Effector CD8-positive, alpha-beta T cell (primary cell): ENCODE results near the gene RNF213.
"Not testable (repeated sequence)": the region's sequence is repeated elsewhere in the genome, so short reads cannot be mapped to it uniquely, and the experiment has no call there.

Source experiments
- DNase-seq: peaks from one replicate; lab custom pipeline; 2025; lab: John Stamatoyannopoulos, UW

Gene RNF213

DNA sequence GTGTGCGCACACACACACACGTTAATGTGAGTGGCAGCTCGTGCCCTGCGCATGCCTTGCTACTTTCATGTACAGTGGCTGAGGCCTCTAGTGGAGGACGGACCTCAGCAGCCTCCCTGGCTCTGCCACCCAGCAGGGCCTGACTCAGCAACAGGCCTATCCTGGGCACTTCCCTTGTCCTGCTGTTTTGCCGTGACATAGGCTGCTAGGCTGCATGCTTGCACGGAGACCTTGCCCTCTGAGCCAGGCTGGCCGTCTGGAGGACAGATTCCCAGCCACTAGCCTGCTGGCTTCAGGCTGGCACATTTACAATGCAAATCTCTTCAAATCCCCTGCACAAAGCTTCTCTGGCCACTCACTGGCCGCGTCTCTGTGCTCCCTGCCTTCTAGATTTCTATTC lies 9.5 kb downstream of the RNF213 start:
- DNase-seq = no peak

DNA sequence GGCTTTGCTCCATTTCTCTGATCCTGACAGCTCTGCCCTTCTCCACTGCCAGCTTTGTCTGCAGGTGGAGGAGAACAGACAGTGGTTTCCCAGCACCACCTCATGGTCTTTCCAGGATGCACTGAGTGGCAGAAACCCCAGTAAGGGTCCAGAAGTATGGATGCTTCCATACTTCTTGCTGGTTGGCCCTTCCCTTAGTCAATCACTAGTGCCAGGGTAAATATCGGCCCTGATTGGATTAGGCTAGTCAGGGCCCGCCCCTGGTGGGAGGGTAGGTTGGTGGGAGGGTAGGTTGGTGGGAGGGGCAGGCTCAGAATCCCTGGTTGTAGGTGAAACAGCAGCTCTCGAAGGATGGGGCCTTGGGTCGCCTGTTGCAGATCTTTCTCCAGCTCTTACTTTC lies 10.2 kb downstream of the RNF213 start:
- peak; percentile 27 for DNase-seq

DNA sequence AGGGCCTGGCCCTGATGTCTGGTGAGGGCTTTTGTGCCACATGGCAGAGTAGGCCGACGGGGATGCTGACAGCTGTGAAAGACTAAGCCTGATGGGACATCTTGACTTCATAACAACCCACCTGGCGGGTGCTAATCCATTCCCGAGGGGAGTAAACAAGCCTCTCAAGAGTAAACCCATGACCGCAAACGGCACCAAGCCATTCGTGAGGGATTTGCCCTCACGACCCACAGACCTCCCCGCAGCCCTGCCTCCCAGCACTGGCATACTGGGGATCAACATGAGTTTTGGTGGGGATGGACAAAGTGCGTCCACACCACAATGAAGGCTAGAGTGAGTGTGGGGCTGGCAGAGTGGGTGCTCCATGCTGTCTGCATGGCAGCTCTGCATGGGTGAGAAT lies 11.7 kb downstream of the RNF213 start:
- DNase-seq = no peak

DNA sequence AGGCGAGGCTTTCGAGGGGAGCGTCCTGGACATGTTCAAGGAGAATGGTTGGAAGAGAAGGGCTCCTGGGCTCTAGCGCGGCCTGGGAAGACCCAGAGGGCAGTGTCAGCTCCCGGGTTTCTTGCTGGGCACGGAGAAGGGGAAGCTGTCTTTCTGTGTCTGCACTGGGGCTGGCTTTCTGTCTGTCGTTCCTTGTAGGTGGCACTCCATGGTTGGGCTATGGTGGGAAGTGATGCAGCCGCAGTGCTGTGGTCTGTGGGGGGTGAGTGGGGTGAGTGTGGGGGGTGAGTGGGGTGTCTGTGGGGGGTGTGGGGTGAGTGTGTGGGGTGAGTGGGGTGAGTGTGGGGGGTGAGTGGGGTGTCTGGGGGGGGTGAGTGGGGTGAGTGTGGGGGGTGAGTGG lies 13.7 kb downstream of the RNF213 start:
- DNase-seq = no peak

DNA sequence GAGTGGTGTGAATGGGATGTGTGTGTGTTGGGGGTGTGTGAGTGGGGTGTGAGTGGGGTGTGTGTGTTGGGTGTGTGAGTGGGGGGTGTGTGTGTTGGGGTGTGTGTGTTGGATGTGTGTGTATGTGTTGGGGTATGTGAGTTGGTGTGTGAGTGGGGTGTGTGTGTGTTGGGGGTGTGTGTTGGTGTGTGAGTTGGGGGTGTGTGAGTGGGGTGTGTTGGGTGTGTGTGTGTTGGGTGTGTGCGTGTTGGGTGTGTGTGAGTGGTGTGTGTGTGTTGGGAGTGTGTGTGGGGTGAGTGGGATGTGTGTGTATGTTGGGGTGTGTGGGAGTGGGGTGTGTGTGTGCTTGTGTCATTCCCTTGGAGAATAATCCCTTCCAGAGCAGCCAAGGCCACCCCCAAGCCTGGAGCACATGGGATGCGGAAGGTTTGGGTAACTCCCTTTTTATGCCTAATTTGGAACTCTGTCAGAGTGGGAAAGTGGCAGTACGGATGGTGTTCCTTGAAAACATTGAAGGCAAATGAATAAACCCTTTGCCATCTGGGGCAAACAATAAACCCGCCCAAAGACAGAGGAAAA lies 14.3 kb downstream of the RNF213 start:
- DNase-seq = no peak

DNA sequence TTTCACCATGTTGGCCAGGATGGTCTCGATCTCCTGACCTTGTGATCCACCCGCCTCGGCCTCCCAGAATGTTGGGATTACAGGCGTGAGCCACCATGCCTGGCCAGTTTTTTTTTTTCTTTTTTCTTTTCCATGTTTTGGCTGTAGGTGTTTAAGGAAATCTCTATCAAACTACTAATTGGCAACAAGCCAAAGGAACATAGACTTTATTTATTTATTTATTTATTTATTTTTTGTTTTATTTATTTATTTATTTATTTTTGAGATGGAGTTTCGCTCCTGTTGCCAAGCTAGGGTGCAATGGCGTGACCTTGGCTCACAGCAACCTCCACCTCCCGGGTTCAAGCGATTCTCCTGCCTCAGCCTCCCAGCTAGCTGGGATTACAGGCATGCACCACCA lies 15.2 kb downstream of the RNF213 start:
- not testable (repeated sequence) for DNase-seq

DNA sequence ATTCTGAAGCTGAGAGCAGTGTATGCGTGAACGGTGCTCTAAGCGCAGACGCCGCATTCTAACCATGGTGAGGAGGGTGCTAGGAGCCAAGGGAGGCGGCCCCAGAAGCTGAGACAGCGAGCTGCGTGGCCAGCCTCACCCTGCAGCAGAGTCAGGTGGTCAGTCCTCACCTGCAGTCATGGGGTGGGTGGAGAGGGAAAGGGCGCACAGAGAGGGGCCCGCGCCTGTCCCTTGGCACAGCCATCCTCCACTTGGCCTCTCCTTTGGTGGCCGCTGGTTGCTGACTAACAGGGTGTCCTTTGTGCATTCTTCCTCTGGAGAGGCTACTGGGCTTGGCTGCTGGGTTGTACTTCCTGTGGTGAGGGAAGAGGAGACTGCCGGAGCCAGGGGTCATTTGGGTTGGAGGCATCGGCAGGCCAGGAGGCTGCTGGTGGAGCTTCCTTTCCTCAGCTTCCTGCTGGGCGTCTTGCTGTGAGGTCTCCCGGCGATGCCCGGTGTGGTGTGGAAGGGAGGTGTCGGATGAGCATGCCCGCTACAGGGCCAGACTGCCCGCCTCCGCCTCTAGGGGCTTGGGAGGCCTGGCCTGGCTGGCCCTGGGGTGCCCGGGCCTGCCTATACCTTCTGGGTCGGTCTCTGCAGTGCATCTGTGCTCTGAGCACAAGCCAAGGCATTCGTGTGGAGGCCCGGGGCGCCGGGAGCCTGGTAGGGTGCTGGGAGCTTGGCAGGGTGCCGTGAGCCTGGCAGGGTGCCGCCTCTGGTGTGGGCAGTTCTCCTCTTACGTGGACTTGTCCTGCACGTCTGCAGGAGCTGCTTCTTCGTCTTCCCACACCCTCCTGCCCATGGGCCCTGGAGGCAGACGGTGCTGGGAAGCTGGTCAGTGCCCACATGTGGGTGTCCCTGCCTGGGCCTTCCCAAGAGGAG lies 17.4 kb downstream of the RNF213 start:
- no peak for DNase-seq

DNA sequence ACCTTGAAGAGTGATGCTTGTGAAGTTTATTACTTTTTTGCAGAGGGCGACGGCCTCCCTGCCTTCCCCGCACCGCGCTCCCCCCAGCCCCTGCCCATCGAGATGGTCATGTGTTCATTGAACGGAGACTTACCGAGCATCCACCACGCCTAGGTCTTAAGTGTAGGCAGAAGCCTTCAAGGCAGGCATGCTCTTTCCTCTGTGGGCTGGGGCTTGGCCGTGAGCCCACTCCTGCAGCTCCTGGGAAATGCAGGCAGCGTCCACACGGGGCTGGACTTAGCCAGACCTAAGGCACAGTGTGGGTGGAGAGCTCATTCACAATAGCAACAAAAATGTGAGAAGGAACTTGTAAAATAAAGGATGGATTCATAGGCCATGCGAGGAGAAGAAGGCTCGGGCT lies 19.2 kb downstream of the RNF213 start:
- no peak for DNase-seq

DNA sequence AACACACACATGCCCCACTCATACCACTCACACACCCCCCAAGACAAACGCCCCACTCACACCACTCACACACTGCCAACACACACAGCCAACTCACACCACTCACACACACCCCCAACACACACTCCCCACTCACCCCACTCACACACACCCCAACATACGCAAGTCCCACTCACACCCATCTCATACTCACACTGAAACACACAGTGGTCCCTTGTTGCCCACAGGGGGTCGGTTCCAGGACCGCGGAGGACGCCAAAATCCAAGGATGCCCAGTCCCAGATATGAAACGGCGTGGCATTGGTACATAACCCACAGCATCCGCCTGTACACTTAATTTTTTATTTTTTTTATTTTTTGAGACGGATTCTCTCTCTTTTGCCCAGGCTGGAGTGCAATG lies 20.9 kb downstream of the RNF213 start:
- no peak for DNase-seq

DNA sequence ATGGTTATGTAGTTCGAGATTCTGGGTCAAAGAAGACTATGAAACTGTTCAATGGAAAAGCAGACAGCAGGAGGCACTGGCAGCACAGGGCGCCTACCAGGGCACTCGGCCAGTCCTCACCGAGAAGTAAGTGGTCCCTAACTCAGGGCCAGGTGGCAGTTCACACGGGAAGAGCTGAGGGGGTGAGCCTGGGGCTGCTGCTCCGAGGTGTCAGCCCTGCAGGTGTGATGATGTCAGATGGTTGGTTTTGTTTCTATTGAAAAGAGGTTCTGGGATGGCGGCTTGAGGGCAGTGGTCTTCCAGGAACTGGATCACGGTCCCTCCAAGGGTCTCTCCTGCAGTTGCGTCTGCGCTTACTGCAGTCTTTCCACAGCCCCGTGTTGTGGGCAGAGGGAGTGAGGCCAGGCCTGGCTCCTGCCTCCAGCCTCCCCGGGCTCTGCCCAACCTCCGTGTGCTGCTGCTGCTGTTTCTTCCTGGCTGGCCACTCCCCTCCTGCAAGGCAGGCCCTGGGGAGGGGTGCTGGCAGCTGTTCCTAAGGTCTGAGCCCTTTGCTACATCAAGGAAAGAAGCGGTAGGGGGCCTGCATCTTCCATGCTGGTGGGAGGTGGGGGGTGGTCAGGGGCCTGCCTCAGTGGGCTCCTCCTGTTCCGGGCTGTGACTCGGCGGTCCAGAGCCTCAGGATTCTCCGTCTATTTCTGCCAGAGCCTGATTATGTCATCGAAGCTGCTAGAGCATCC lies 22.6 kb downstream of the RNF213 start:
- no peak for DNase-seq

DNA sequence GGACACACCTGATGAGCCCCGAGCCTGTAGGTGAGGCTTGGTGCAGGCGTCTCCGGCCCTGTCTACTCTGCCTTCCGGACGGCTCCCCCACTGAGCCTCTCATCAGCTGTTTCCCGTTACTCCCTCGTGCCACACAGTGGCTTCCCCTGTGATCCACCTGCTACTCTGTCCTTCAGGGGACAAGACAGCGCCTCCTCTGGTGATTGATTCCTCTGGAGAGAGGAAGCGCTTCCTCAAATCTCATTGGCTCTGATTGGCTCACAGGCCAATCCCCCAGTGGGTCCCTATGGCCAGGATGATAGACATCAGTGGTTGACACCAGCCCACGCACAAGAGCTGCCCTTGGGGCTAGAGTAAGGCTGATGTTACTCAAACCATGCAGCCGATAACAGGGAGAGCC lies 24.0 kb downstream of the RNF213 start:
- no peak for DNase-seq

DNA sequence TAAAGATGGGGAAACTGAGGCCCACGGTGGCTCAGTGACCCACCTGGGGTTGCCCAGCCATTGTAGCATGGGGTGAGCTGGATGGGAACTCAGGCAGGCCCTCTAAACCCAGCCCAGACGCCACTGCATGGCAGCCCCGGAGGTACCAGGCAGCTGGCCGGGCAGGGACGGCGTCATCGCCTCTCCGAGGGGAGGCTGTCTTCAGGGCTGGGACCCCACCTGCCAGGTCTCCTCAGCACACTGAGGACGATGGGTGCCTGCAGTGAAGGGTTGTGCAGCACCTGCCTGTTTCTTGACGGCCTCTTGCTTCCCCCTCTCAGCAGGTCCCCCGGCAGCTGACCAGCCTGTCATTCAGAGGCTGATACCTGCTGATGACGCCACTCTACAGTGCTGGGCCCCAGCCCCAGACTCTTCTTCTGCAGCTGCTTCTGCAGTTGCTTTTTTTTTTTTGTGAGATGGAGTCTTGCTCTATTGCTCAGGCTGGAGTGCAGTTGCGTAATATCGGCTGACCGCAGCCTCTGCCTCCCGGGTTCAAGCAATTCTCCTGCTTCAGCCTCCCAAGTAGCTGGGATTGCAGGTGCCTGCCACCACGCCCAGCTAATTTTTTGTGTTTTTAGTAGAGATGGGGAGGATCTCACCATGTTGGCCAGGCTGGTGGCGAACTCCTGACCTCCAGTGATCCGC lies 24.7 kb downstream of the RNF213 start:
- no peak for DNase-seq

DNA sequence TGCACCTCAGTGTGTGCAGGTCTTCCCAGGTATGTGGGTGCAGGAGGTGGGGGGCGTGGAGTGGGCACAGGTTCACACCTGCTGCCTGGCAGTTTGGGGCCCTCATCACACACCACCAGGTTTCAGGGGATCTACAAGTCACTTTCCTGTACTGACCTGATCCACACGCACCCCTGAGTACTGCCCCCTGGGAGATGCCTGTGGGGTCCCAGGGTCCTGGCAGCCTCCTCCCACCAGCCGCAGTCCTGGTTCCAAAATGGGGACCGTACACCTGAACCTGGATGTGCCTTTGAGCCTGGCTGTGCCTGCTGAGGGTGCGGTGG lies 25.9 kb downstream of the RNF213 start:
- no peak for DNase-seq

DNA sequence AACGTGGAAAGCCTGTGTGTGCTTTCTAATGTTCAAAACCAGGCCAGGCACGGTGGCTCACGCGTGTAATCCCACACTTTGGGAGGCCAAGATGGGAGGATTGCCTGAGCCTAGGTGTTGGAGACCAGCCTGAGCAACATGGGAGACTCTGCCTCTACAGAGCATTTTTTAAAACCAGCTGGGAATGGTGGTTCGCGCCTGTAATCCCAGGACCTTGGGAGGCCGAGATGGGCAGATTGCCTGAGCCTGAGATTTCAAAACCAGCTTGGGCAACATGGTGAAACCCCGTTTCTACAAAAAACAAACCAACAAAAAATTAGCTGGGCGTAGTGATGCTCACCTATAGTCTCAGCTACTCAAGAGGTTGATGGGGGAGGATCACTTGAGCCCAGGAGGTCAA lies 26.4 kb downstream of the RNF213 start:
- DNase-seq = no peak

DNA sequence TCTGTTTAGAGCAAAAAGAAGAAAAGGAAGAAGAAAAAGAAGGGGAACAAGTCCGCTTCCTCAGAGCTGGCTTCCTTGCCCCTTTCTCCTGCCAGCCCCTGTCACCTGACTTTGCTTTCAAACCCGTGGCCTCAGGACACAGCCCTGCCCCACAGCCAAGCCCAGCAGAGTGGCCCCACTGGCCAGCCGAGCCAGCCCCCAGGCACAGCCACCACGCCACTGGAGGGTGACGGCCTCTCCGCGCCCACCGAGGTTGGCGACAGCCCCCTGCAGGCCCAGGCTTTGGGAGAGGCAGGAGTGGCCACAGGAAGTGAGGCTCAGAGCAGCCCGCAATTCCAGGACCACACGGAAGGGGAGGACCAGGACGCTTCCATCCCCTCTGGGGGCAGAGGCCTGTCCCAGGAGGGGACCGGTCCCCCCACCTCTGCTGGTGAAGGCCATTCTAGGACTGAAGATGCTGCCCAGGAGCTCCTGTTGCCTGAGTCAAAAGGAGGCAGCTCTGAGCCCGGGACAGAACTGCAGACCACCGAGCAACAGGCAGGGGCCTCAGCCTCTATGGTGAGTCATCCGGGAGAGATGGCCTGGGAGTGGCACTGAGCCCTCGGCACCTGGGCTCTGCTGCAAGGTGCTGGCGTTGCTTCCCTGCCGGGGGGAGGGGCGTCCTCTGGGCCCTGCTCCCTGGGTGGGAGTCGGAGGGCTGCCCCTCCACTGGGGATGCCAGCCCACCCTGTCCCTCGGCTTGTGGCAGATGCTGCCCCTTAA lies 27.3 kb downstream of the RNF213 start:
- DNase-seq = no peak

DNA sequence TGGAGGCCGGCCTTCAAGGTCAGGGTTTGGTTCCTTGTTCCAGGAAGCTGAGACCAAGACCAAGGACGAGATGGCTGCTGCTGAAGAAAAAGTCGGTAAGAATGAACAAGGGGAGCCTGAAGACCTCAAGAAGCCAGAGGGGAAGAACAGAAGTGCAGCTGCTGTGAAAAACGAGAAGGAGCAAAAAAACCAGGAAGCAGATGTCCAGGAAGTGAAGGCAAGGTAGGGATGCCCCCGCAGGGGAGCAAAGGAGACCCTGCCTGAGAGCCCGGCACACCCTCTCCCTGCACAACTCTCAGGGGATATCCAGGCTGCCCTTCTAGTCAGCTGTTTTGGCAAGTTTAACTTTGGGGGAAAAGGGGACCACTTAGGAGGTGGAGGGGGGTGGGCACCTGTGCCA lies 29.0 kb downstream of the RNF213 start:
- DNase-seq = no peak

DNA sequence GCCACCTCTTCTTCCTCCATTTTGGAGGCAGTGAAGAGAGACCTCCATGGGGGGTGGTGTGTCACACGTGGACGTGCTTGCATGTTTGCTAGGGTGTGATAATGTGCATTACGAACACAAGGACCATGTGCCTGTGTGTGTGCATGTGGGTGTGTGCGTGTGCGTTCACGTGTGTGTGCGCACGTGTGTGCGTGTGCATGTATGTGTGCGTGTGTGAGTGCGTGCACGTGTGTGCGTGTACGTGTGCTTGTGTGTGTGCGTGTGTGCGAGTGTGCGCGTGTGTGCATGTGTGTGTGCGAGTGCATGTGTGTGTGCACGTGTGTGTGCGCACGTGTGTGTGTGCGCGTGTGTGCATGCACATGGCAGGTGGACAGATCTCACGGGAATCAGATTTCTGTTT lies 29.5 kb downstream of the RNF213 start:
- DNase-seq = no peak

DNA sequence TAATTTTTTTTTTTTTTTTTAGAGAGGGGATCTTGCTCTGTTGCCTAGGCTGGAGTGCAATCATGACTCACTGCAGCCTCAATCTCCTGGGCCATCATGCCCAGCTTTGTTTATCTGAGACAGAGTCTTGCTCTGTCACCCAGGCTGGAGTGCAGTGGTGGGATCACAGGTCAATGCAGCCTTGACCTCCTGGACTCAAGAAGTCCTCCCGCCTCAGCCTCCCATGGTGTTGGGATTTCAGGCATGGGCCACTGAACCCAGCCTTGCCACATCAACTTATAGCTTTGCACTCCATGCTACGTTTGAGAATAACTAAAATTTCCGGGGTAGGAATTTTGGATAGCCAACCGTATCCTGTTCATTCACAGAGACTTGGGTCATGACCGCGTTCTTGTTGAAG lies 30.6 kb downstream of the RNF213 start:
- no peak for DNase-seq

DNA sequence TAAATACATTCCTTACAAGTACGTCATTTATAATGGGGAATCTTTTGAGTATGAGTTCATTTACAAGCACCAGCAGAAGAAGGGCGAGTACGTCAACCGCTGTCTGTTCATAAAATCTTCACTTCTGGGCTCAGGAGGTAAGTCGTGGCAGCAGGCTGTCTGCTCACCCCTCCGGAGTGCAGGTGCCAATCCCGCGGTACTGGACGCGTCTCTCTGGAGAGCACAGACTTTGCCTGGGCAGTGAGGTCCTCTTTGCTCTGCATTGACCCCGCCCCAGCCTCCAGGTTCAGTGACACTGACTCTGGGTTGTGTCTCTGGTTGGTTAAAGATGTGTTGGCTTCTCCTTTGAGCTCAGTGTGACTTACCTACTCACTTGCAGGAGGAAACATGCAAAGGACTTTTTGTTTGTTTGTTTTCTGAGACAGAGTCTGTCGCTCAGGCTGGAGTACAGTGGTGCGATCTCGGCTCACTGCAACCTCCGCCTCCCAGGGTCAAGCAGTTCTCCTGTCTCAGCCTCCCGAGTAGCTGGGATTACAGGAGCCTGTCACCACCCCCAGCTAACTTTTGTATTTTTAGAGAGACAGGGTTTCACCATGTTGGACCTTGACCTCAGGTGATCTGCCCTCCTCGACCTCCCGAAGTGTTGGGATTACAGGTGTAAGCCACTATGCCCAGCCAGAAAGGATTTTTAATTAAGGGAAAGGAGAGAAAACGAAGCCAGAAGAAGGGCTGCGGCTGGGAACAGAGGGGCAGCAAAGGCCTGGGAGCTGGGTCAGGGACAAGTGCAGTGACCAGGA lies 31.2 kb downstream of the RNF213 start:
- no peak for DNase-seq

DNA sequence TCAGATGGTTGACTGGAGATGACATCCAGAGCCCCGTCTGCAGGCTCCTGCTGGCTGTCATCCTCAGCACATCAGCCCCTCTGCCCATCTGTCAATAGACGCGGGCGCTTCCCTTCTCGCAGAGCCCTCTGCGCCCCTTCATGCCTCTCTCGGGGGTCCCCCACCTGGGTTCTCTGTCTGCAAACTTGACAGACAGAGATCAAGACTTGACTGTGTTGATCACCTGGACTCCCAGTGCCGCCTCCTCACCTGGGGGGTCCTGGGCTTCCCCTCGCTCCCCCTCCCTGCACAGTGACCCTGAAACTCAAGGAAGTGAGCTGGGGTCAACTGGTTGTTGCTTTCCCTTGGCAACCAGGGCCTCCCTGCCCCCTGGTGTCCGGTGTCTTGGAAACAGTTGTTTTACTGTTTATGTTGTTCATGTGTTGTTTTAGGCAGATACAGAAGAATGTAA lies 31.9 kb downstream of the RNF213 start:
- DNase-seq = no peak

DNA sequence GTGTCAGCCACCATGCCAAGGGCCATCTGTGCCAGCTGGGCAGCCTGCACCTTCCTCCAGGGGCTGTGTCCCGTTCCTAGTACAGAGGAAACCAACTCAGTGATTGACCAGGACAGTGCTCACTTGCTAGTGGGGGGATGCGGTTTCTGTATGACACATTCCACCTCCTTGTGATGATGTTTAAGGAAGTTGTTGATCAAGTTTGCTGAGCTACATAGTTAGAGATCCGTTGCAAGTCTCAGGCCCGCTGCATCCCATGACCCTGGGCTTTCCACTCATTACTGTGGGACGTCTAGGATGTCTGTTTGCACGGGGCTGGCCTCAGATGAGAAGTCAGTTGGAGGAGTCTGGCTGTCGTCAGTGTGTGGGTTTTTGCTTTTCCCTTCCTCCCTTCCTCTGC lies 33.6 kb downstream of the RNF213 start:
- DNase-seq = no peak
